Smooth muscle cell (in vitro differentiated cells): ENCODE measurements around the gene ADARB2. TPM values are rescaled to one million over a fixed set of nuclear protein-coding genes. Genes with fewer than 3 reads are reported as not detected.

Source experiments
- DNase-seq: peaks from one replicate; lab custom pipeline; 2025; ENCODE audit not compliant: unreplicated experiment; lab: John Stamatoyannopoulos, UW
- H2AFZ ChIP-seq: fragments of 200-600 bp; sonication (generic); 2 replicates; pipeline ENCODE4 v1.6.0; 2016; ENCODE audit warnings: antibody characterized with exemption, low read depth, mild to moderate bottlenecking
- H3F3A ChIP-seq: fragments of 200-600 bp; sonication (generic); 2 replicates; pipeline ENCODE4 v1.6.0; 2017; ENCODE audit warnings: antibody characterized with exemption, low read depth
- H3K27ac ChIP-seq: fragments of 200-600 bp; sonication (generic); 2 replicates; pipeline ENCODE4 v1.5.1; 2016; ENCODE audit warnings: low read depth, mild to moderate bottlenecking
- H3K27me3 ChIP-seq: fragments of 200-600 bp; sonication (generic); 2 replicates; pipeline ENCODE4 v1.6.1; 2016; ENCODE audit warnings: low read depth, mild to moderate bottlenecking
- H3K36me3 ChIP-seq: fragments of 200-600 bp; sonication (generic); 2 replicates; pipeline ENCODE4 v1.5.1; 2016; ENCODE audit warnings: low read depth
- H3K4me1 ChIP-seq: fragments of 200-600 bp; sonication (generic); 2 replicates; pipeline ENCODE4 v1.5.1; 2016; ENCODE audit warnings: low read depth
- H3K4me2 ChIP-seq: fragments of 200-600 bp; sonication (generic); 2 replicates; pipeline ENCODE4 v1.6.0; 2016; ENCODE audit warnings: mild to moderate bottlenecking
- H3K4me3 ChIP-seq: fragments of 200-600 bp; sonication (generic); 2 replicates; pipeline ENCODE4 v1.5.1; 2016; ENCODE audit warnings: mild to moderate bottlenecking
- H3K79me2 ChIP-seq: fragments of 200-600 bp; sonication (generic); 2 replicates; pipeline ENCODE4 v1.6.0; 2016; ENCODE audit warnings: low read depth, mild to moderate bottlenecking
- H3K9ac ChIP-seq: fragments of 200-600 bp; sonication (generic); 2 replicates; pipeline ENCODE4 v1.6.0; 2016; ENCODE audit warnings: low read depth
- H3K9me3 ChIP-seq: fragments of 200-600 bp; sonication (generic); replicated peaks from 2 replicates; pipeline ENCODE4 v1.5.1; 2016; ENCODE audit warnings: low read depth
- H4K20me1 ChIP-seq: fragments of 200-600 bp; sonication (generic); 2 replicates; pipeline ENCODE4 v1.6.0; 2016; ENCODE audit warnings: low read depth
- WGBS: methylation state at CpG from one replicate; pipeline ENCODE4 v1.1.7; 2016; ENCODE audit warnings: low lambda C conversion rate; 5-methylcytosine and 5-hydroxymethylcytosine counted together
- polyA plus RNA-seq: library from polyadenylated mRNA; unstranded; fragments of >200 nt; fragmentation: Nextera tagmentation; extraction: Ambion mirVana; gene quantifications from 2 replicates; pipeline ENCODE4 v1.2.1, GENCODE V29; 2016
- total RNA-seq: library from RNA; depleted of rRNA; stranded (reverse); fragments of >200 nt; gene quantifications from 2 replicates; pipeline ENCODE4 v1.2.3, GENCODE V29; 2014
- TF ChIP-seq, protein P1 (sequence below): fragments of 200-600 bp; sonication (generic); IDR thresholded peaks from 2 replicates; pipeline ENCODE4 v1.5.1; 2017; ENCODE audit warnings: borderline replicate concordance, mild to moderate bottlenecking, antibody characterized with exemption; ENCODE audit not compliant: insufficient read depth, poor library complexity, severe bottlenecking

The ADARB2 gene
- total and polyA plus RNA-seq, 2 experiments from 2014 or later: 0.13 to 0.39 TPM

DNA sequence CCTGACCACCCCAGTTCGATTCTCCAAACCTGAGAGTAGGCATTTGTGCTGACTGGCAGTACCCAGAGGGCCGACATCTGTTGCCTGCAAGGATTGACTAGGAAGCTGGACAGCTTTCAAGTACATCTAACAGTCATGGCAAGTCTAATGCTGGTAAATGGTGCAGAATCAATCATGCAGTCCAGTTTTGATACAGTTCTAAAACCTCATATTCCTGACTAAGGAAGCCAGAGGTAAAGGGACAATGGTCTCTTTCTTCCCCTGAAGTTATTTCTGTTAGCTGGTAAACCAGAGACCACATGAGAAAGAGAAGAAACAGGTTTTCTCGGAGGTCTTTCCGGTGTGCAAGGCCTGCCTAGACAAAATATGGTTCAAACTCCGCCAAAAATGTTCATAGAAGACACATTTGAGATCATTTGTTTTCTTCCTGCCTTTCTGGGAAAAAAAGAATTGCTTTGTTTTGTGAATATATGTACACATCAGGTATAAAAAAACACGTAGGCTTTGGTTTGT lies 584.0 kb downstream of the ADARB2 start:
- Histone ChIP-seq H3K9ac (no peak overlapping the region), H3K79me2 (no peaks in the 10 kb centered on the region), H3K4me2 (no peak overlapping the region), H4K20me1 (no peaks in the 10 kb centered on the region), H3F3A (no peaks in the 10 kb centered on the region), H3K36me3 (no peaks in the 10 kb centered on the region), H3K27me3 (peaks cover 4% of the 10 kb centered on the region), H3K4me3 (no peak overlapping the region), H3K9me3 (no peaks in the 10 kb centered on the region), H2AFZ (no peak overlapping the region), H3K27ac (no peak overlapping the region), H3K4me1 (peaks cover 3% of the 10 kb centered on the region)
- WGBS: 94% methylated on average over 6 of the region's 6 CpGs
- DNase-seq: no peak
- TF ChIP-seq, protein P1, sequence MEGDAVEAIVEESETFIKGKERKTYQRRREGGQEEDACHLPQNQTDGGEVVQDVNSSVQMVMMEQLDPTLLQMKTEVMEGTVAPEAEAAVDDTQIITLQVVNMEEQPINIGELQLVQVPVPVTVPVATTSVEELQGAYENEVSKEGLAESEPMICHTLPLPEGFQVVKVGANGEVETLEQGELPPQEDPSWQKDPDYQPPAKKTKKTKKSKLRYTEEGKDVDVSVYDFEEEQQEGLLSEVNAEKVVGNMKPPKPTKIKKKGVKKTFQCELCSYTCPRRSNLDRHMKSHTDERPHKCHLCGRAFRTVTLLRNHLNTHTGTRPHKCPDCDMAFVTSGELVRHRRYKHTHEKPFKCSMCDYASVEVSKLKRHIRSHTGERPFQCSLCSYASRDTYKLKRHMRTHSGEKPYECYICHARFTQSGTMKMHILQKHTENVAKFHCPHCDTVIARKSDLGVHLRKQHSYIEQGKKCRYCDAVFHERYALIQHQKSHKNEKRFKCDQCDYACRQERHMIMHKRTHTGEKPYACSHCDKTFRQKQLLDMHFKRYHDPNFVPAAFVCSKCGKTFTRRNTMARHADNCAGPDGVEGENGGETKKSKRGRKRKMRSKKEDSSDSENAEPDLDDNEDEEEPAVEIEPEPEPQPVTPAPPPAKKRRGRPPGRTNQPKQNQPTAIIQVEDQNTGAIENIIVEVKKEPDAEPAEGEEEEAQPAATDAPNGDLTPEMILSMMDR: no peak

DNA sequence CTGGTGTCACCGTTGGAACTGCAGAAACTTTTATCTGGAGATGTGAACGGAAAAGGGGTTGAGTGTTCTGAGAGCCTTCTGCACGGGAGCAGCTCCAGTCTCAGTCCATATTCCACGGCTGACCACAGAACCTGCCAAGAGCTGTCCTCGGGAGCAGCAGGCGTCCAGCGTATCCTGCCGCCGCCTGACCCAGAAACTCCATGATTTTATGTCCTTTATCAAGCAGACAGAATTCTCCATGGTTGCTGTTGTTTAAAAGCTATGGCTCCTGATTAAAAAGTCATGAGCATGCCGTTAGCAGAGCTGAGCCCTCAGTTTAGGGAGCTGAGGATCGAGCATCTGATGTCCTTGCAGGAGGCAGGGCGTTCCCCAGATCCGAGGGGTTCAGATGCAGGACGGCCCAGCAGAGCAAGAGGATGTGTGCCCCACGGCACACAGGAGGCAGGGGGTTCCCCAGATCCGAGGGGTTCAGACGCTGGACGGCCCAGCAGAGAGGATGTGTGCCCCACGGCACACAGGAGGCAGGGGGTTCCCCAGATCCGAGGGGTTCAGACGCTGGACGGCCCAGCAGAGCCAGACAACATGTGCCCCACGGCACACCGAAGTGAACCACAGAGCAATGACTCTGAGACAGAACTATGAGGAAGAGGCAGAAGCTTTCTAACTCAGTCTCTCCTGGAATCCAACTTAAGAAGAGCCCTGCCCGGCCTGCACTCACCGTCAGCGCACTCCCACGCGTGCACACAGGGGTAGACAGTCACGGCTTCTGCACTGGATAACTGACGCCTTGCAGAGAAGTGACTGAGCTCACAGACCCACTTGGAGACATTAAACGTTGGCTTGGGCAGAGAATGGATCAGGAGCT lies 584.7 kb downstream of the ADARB2 start:
- 89% methylated on average over 32 of the region's 32 CpGs for WGBS

DNA sequence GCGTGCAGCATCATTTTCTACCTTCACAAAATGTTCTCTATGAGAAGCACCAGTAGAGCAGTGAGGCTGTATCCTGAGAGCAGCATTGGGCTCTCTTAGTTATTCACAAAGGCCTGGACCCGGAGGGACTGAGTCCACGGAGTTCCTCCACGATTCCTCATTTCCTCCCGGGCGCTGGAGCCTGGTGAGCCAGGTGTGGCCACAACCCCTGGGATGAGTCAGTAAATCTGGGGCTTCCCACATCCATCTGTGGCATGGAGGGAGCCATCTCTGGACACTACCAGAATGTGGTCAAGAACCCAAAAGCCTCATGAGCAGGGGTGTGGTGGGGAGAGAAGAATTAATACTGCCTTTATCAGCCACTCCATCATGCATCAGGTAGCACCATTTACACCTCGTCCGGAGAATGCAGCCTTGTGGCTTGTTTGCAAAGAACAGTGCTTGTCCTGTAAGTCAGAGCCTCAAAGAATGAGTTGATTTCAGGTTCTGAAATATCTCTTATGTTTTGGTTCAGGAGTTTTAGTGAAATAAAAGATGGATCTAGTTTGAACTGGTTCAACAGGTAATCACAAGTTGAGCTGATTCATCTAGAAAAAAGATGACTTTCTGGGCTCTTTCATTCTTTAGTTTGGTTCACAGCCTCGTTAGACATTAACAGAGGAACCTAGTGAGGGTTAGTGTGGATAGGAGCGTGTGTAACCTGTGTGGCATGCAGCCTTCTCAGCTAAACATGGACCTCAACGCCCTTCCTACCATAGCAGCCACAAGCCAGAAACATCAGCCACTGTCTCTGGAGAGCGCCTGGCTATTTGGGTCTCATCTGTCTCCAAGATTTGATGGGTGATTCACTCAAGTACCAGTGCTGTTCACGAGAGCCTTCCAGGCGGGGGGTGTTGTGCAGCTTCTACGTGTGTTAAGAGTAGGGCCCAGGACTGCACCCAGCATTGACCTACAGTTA lies 586.0 kb downstream of the ADARB2 start:
- DNase-seq: no peak
- Histone ChIP-seq H3K36me3 (no peaks in the 10 kb centered on the region), H3K4me2 (no peak overlapping the region), H3K4me3 (no peak overlapping the region), H3K9ac (no peak overlapping the region), H3K79me2 (no peaks in the 10 kb centered on the region), H3K4me1 (peaks cover 3% of the 10 kb centered on the region), H4K20me1 (no peaks in the 10 kb centered on the region), H3K27me3 (no peaks in the 10 kb centered on the region), H2AFZ (no peak overlapping the region), H3F3A (no peaks in the 10 kb centered on the region), H3K9me3 (no peaks in the 10 kb centered on the region), H3K27ac (no peak overlapping the region)
- WGBS: 77% methylated on average over 15 of the region's 15 CpGs
- TF ChIP-seq, protein P1: no peak

More for the DNA sequence above, 584.7 kb downstream of the ADARB2 start:
- Histone ChIP-seq H2AFZ (no peak overlapping the region), H3K36me3 (no peaks in the 10 kb centered on the region), H3F3A (no peaks in the 10 kb centered on the region), H3K9me3 (no peaks in the 10 kb centered on the region), H3K4me1 (peaks cover 3% of the 10 kb centered on the region), H3K4me3 (no peak overlapping the region), H3K9ac (no peak overlapping the region), H3K27ac (no peak overlapping the region), H3K27me3 (peaks cover under 1% of the 10 kb centered on the region), H4K20me1 (no peaks in the 10 kb centered on the region), H3K79me2 (no peaks in the 10 kb centered on the region), H3K4me2 (no peak overlapping the region)
- TF ChIP-seq, protein P1: no peak
- no peak for DNase-seq
